NB4 (cell line): ENCODE results near the gene PCBP4.

ENCODE experiments used
- CTCF ChIP-seq: IDR thresholded peaks from one replicate; pipeline ENCODE4 v1.5.1; 2012; ENCODE audit warnings: low read depth, low read length
- MAX ChIP-seq: IDR thresholded peaks from 2 replicates; pipeline ENCODE4 v1.6.1; 2011; ENCODE audit warnings: low read depth, low read length
- POLR2A ChIP-seq: IDR thresholded peaks from 2 replicates; pipeline ENCODE4 v1.6.1; 2011; ENCODE audit warnings: mild to moderate bottlenecking; ENCODE audit not compliant: insufficient read length; ENCODE audit errors: extremely low read depth

- TF ChIP-seq POLR2A (no peak), CTCF (no peak), MAX (no peak)
Measured at GRCh38 chr3:51942603-51943450, 24.4 kb downstream of the PCBP4 start.
